HG03095 (cell line): ENCODE results near the gene GABRB3.

Experiments
- ATAC-seq: cut with Tn5 transposase; IDR thresholded peaks from one replicate; pipeline ENCODE4 v1.9.1; 2021; ENCODE audit warnings: moderate library complexity; ENCODE audit not compliant: unreplicated experiment

Gene GABRB3

DNA sequence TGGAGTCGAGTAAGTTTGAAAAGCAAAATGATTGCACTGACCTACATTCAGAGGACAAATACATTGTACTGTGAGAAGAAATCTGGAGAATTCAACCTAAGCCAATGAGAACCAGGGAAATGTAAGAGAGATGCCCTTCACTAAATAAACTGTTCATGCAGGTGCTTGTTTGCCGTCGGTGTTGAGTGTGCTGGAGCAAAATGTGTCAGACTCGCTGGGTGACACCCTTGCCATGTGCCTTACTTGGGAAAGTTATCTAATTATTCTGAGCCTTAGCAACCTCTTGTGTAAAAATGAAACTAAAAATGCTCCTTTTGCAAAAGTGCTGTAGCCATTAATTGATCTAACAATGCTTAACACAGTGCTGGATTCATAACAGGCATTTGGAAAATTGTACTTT, 140.4 kb downstream of the GABRB3 start:
- no peak for ATAC-seq

DNA sequence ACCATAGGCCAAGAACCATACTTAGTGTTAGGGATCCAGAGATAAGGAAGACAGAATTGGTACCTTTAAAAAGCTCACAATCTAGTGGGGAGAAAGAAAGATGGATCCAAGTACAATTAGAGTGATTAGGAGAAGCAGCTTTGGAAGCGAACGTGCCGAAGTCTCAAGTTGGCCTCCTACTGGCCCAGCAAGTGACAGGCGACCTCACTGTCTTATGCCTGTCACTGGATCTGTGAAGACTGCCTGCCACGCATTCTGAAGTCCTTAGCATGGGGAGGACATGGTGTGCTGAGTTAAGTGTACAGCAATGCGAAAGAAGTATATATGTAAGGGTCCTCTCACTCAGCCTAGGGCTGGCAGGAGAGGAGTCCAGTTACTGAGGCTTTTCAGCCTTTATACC, 141.0 kb downstream of the GABRB3 start:
- no peak for ATAC-seq

DNA sequence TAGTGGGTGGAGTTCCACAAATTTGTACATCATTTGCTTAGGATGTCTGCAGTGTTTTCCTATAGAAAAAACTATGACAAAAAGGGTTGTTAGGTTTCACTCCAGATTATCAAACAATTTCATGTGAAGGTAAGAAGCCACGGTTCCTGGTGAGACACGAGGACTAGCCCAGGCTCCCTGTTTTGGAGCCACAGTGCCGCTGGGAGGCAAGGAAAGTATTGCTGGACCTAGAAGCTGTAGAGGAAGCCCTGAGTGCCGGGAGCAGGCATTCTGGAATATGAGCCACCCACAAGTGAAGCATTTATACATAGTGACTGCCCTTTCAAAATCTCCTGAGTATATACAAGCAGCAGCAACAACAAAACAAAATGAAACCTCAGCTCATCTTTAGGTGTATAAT, 142.0 kb downstream of the GABRB3 start:
- no peak for ATAC-seq

DNA sequence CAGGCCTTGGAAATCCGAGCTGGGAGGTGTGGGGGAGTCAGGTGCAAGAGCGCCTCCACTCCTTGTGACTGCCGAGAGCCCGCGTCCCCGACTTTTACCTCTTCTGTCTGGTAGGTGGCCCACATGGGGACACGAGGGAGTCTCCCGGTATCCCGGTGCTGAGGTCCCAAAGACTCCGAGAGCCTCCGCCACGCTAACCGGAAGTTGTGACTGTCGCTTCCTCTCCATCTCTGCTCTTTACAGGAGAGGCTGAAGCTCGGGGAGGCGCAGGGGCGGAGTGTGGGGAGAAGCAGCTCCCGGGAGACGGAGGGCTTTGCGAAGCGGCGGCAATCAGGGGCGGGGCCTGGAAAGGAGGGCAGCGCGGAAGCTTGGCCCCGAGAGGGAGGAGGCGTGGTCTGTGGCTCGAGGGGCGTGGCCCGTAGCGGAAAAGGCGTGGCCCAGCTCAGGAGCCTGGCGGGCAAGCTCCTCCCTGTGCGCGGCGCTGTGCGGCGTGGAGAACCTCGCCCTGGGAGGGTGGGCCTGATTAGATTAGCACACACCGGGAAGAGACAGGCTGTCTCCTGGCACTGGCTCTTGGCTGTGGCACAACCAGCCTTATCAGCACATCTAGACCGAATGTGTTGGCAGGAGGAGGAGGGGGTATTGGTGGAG, 143.9 kb downstream of the GABRB3 start:
- no peak for ATAC-seq

DNA sequence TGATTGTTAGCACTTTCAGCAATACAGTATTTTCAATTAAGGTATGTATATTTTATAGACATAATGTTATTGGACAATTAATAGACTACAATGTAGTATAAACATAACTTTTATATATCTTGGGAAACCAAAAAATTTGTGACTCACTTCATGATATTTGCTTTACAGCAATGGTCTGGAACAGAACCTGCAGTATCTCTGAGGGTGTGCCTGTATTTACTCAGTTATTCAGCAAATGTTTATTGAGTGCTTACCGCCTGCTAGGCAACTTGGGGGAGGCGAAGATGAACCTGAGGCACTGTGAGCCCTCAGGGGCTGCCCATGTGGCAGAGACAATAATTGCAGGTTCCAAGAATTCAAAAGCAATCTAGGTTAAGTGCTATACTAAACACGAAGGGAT, 144.8 kb downstream of the GABRB3 start:
- no peak for ATAC-seq

DNA sequence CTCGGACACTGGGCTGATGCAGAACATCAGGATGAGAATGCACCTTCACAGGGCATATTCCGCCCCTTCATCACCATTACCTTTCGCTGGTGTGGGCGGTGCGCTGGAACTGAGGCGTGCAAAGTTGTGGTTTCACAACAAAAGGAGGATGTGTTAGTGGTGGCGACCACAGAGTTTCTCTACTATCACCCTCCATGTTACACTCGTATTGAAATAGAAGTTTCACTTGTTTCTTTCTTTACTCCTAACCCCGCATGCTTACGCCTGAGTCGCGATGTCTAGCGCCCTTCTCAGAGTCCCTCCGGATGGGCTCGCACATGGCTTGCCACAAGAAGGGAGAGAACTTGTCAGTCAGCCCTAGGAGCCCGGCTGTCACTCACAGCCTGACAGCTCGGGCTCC, 148.7 kb downstream of the GABRB3 start:
- ATAC-seq: no peak

DNA sequence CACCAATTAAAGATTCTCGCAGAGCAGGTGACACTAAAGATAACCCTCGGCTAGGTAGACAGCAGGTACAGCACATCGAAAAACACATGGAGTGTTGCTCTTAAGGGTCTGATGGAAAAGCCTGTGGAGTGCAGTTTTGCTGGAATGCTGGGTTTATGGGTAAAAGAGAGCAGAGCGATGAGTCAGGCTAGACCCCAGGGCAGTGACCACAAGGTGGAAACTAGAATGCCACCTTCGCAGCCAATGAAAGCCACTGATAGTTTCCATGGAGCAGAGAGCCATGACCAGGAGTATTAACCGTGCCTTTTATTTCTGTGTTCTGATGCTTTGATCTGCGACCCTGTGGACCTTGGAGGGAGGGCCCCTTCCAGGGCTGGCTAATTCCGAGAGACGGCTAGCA, 149.8 kb downstream of the GABRB3 start:
- ATAC-seq: no peak

DNA sequence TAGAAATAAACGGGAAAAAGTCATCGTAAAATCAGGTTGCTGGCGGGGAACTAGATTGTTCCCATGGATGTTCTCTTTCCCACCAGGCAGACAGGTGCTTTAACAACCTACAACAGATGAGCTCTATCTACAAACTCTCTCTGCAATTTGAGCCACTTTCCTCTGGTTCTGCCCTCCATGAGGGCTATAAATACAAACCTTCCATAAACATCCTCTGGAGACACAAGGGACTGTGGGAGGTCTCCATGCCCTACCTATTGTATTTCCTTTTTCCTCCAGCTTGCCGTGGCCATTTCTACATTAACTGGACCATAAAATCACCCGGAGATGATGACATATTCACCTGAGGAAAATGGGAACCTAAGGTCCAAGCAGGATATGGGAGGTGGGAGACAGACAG, 151.1 kb downstream of the GABRB3 start:
- ATAC-seq: no peak

DNA sequence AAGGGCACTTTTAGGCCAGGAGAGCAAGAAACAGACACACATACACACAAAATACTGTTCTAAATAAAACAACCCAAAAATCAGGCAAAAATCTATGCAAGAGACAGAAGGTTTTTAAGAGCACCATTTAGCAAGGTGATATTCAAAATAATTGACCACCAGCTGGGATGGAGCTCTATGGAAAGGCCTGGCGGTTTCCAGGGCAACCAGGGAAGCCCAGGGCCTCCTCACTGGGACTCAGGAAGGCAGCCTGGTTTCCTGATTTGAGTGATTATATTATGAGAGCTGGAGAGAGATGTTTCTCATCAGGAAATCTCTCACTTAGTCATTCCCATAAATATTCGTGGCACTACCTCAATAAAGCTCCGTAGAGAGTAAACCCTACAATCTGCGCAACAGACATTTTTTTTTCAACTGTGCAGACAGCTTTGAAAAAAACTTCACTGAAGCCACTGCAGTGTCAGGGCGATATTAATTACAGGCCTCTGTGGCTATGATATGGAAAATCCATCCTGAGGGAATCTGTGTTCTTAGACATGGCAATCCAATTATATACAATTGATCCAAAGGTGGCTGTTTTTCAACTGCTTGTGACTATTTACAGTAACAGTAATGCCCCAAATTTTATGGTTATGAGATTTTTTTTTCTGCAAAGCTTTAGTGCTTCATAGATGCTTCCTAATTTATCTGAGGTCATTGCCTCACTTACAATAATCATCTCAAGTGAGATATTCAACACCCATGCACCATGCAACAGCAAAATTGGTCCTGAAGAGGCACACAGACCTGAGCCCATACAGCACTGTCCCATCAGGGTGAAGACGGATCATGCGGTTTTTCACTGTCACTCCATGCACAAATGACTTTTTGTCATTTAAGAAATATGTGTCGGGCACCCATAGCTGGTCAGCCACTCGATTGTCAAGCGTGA, 152.1 kb downstream of the GABRB3 start:
- no peak for ATAC-seq

DNA sequence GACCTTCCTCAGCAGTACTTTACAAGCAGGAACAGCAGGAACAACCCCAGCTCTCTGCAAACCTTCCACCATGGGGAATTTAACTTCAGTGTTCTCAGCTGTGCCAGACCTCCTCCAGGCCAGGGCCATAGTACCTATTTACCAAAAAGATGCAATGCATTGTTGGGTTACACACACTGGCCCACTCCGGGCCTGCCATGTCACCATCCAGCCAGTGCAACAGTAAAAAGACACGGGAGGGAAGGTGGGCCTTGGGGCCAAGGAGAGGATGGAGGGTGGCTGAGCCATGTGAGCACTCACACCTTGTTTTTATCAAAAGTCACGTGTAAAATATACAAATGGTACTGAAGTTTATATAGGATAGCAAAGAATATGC, 157.0 kb downstream of the GABRB3 start:
- no peak for ATAC-seq

DNA sequence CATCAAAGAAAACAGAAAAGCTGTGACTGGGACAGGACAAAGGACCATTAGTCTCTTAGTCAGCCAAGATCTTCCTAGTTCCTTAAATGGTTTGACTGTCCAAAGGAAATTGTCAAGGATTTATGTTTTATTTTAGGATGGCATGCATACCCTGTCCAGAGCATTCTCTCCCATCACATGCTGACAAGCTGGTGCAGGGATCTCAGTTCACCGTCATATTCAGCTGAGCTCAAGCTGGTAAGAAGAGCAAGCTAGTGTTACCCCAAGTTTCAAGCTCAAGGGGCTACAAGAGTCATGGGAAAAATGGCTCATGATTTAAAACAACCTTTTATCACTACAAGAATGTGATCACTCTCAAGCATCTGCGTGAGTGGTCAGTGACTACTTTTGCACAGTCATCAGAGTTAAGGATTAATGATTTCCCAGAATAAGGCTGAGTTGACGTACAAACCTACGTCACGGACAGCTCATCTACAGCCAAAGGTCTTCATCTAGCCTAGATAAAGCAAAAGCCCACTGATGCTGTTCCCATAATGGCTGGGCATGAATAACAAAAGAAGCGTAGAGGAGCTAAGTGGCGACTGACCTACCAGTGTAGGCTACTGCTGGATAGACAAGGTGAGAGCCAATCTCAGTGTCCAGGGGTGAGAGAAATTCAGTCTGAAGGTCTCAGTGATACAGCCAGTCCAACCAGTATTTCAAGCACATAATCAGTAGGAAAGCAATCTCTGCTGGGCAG, 157.5 kb downstream of the GABRB3 start:
- no peak for ATAC-seq

DNA sequence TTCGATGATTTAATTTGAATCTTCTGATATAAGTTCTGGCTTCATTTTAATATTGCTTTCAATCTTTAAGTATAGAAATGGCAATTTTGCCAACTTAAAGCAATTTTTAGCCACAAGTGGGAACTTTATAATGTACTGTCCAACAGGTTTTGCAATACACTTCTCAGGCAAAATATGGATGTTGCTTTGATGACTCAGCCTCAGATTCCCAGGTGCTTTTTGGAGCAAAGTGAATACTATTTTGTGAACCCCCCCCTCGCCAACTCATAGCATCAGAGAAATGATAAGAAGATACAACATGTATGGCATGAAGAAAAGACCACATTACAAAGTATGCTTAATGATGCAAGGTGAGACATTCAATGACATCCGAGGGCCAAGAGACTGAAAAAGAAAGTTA, 158.1 kb downstream of the GABRB3 start:
- ATAC-seq: no peak

DNA sequence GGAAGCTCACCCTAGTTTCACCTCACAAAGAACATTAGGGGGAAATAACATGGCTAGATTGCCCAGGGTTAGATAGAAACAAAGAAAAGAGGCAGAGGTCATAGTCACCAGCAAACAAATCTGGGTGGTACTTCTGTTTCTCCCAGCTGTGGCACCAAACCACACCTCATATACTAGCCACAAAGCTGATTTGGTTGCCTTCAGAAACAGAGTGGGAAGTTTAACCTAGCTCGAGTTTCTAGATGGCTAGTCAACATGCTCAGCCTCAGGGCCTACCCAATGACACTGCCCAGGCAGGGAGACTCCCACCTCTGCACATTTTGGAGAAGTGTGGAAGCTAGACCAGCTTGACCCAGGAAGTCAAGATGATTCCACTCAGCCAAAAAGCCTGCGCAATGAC, 174.2 kb downstream of the GABRB3 start:
- no peak for ATAC-seq

DNA sequence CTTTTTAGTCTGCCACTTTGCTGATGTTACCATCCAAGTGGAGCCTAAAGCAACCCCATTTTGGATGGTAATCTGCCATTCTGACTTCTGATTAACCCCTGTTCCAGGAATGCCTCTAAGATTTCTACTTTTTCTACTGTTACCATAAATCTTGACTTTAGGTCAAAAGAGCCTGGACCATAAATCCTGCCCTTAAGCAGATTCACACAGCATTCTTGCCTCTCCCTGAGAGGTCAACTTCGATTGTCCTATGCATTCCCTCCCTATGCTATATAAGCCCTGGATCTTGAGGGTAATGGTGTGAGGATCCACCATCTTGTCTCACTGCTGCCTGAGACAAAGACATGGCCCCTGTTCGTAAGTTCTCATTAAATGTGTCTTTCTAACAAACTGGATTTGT, 177.3 kb downstream of the GABRB3 start:
- ATAC-seq: no peak

DNA sequence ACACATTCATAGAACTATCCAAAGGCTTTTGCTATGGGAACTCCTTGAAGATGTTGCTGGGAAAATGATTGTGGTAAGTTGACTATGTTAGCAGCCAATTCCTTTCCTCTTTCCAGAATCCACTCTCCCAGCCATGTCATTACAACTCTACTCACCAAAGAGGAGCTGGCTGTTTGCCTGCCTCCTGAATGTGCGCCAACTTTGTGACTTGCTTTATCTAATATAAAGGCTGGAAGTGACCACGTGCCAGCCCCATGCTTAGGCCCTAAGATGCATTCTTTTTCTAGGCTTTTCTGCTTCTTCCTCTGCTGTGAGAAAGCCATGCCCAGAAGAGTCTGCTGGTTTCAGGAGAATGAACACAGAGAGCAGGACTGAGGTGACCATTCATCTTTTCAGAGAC, 182.2 kb downstream of the GABRB3 start:
- ATAC-seq: no peak

DNA sequence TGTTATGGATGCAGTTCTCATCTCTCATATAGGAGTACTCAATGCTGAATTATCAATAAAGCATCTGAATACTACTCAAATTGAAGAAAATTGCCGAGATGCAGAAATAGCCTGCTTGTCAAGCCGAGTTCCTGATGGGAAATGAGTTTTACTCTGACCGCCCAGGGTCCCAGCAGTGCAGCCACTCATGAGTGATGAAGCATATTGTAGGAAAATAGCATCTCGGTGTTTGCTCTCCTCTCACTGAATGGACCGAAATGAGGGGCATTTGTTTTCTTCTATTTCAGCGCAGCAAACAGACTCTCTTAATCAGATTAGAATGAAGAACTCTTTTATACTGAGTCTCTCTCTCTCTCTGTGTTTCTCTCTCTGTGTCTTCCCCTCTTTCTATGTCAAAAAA, 190.0 kb downstream of the GABRB3 start:
- ATAC-seq: no peak

DNA sequence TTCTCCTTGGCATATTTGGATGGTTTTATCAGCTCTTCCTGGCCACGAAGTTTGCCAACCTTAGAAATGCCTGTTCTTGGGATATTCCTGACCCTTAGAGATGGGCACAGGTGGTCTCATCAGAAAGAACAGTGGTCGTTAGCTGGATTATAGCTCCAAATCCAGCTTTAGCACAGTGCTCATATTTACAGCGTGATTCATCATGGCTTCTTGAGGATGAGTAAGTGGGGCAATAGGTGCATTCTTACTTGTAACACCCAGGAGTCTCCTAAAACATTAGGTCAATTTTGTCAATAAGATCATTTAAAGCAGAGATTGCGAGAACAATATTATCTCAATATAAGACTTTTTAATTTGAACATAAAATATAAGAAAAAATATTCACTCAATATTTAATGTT, 191.9 kb downstream of the GABRB3 start:
- no peak for ATAC-seq

DNA sequence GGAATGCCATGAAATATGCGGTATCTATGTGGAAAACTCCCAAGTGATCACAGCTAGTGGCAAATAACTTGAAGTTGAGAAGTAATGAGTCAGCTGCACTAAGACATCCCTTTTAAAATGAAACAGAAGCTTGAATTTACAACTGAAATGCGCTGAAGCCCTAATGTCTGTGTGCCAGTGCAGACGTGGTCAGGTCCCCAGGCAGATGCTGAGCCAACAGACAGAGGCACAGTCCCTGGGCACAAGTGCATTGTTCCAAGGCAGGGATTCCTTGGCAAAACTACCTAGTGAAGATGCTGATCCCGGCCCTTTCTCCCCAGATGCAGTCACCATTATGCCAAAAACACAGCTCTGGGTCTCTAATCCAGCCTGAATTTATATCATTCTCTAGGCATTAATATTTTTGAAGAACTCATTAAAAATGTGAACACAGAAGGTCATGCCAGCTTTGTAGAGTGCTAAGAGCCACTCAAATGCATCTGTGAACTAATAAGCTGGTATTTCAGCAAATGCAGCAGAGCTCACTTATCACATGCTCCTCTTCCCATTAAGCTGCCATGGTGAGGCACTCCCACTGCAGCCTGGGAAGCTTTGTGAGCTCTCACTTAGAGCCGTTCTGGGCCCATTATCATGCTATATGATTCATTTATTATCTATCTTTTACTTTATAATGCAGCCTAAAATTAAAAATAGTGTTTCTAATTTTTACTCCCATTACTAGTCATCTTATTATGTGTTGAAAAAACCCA, 200.1 kb downstream of the GABRB3 start:
- no peak for ATAC-seq

DNA sequence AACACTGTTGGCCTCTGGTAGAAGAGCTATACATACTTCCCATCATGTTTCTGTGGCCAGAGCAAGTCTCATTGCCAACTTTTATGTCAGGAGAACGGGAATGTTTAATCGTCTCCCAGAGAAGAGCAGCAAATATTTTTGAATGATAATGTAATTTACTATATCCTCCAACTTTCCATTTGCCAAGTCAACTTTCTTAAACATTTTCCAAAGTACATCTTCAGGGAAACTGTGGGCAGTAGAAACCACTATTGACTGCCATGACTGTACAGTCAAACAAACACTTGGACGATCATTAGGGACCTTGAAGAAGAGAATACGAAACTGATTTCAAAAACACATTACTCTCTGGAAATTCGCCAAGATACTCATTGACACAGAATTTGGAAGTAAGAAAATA, 201.5 kb downstream of the GABRB3 start:
- no peak for ATAC-seq

DNA sequence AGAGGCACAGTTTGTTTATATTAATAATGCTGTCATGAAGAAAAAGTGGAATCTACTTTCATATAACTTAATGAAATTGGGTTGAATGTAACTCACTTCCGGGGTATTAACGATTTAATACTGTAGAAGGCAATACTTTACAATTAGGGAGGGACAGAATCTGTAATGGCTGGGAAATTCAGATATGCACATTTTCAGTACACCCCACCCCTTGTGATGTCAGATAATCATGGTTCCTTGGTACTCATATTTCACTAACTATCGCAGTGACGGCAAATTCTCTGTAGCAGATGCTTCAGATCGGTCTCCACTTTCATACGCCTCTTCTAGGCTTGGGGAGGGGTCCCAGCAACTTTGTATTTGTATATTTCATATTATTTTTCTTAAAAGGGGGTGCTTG, 207.3 kb downstream of the GABRB3 start:
- no peak for ATAC-seq

DNA sequence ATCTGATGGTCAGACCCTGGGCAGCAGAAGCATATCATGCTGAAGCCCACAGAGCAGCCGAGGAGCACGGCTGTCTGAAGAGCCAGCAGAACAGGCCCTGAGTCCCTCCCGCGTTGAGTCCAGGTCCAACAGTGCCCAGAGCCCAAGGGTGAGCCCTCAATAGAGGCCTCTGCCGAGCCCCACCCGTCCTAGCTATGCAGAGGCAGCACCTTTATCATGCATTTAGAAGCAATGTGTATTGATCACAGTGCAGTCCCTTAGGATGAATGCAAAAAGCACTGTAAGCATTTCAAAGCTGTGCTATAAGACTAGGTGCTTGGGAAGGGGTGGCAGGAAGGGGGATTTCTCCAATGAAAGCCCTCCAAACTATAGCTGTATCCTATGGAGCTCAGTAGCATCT, 208.5 kb downstream of the GABRB3 start:
- no peak for ATAC-seq
